Measurements from ENCODE around the gene HNRNPC.
"Not testable (repeated sequence)": the region's sequence is repeated elsewhere in the genome, so short reads cannot be mapped to it uniquely, and the experiment has no call there.

Gene HNRNPC

GRCh38 chr14:21185491-21185890 lies 83.8 kb downstream of the HNRNPC start:
- no peak for DNase-seq

- no peak for DNase-seq
These were observed 85.0 kb downstream of the HNRNPC start for GRCh38 chr14:21184254-21184653.

GRCh38 chr14:21182166-21182565 lies 87.1 kb downstream of the HNRNPC start:
- DNase-seq, result no peak

- DNase-seq, result no peak
These were observed 98.1 kb downstream of the HNRNPC start for GRCh38 chr14:21171128-21171527.

GRCh38 chr14:21169573-21169972 lies 99.7 kb downstream of the HNRNPC start:
- DNase-seq, result no peak

GRCh38 chr14:21168055-21168454 lies 101.2 kb downstream of the HNRNPC start:
- no peak for DNase-seq

- DNase-seq, result not testable (repeated sequence)
These were observed 103.6 kb downstream of the HNRNPC start for GRCh38 chr14:21165670-21166069.

GRCh38 chr14:21165002-21165605 lies 104.1 kb downstream of the HNRNPC start:
- DNase-seq, result not testable (repeated sequence)

- no peak for DNase-seq
These were observed 105.4 kb downstream of the HNRNPC start for GRCh38 chr14:21163871-21164291.

GRCh38 chr14:21162081-21162480 lies 107.2 kb downstream of the HNRNPC start:
- DNase-seq, result no peak

GRCh38 chr14:21160061-21160610 lies 109.1 kb downstream of the HNRNPC start:
- no peak for DNase-seq

Measured in NCI-H226 (cell line).